ENCODE measurements around the gene ARL3.

DNA sequence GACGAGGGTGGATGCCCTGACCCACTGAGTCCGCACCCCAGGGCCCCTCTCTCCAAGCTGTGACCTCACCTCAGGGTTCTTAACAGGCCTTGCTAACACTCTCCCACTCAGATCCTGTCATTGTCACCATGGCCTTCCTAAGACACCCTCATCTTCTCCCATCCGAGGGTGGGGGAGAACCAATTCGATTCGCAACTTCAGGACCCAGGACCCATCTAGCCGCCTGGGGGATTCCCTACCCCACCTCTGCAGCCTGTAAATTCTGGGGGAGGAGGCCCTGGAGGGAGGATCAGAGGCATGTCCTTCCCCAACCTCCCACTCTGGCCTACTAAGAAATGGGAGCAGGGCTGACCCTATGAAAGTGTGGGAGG is 52.6 kb downstream of the ARL3 start:
- TF ChIP-seq POLR2AphosphoS5 (IDR thresholded peaks at IDR 0.05) (no peak), POLR2A (IDR thresholded peaks at IDR 0.05) (no peak), EP300 (IDR thresholded peaks at IDR 0.05) (no peak)
- TF ChIP-seq, protein P1, sequence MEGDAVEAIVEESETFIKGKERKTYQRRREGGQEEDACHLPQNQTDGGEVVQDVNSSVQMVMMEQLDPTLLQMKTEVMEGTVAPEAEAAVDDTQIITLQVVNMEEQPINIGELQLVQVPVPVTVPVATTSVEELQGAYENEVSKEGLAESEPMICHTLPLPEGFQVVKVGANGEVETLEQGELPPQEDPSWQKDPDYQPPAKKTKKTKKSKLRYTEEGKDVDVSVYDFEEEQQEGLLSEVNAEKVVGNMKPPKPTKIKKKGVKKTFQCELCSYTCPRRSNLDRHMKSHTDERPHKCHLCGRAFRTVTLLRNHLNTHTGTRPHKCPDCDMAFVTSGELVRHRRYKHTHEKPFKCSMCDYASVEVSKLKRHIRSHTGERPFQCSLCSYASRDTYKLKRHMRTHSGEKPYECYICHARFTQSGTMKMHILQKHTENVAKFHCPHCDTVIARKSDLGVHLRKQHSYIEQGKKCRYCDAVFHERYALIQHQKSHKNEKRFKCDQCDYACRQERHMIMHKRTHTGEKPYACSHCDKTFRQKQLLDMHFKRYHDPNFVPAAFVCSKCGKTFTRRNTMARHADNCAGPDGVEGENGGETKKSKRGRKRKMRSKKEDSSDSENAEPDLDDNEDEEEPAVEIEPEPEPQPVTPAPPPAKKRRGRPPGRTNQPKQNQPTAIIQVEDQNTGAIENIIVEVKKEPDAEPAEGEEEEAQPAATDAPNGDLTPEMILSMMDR (IDR thresholded peaks at IDR 0.05): no peak

Measured in suprapubic skin (tissue), 4 donors.